ENCODE results near the gene ZNF581. TPM values are rescaled to one million over a fixed set of nuclear protein-coding genes. Genes with fewer than 3 reads are reported as not detected.

The ZNF581 gene
- total and polyA plus RNA-seq, 4 experiments from 2014 or later, result 21.2 to 28.5 (median 23.0) TPM

- POLR2A ChIA-PET (ENCODE audit: partially characterized antibody), result interaction anchor here (0.8 to 1.6 kb wide), 3 partner anchors 22 to 43 kb away, joined by 3 to 4 read pairs (median 4); partner anchors contain the start of genes U2AF2 and ZNF581
- Histone ChIP-seq H3K4me1 (ENCODE audit: insufficient read depth, low read length) (peaks cover 55% of the 10 kb centered on the region), H3K4me3 (ENCODE audit: low read length in 2 of 2) (no peak overlapping the region), H3K36me3 (ENCODE audit: insufficient read depth, low read length) (peaks cover 43% of the 10 kb centered on the region), H3K27ac (ENCODE audit: low read depth, low read length) (peak overlapping the region; percentile 4), H3K9me3 (ENCODE audit: control insufficient read depth in 1 of 2, low read length in 2 of 2) (no peaks in the 10 kb centered on the region), H3K27me3 (ENCODE audit: insufficient read depth, low read length) (no peaks in the 10 kb centered on the region)
- Mint-ChIP-seq H3K27ac (peak overlapping the region; percentile 81 to 100 (median 96)), H3K36me3 (peaks cover 29 to 60% of the 10 kb centered on the region in 2 donors), H3K9me3 (no peaks in the 10 kb centered on the region), H3K27me3 (no peaks in the 10 kb centered on the region), H3K4me1 (peaks cover 27 to 69% (median 48%) of the 10 kb centered on the region in 4 donors), H3K4me3 (peak overlapping the region; percentile 94 to 100 (median 97))
- no peak for DNase-seq
- CTCF ChIA-PET (ENCODE audit: partially characterized antibody), result no interaction called here
- intact Hi-C loops (cut with micrococcal nuclease), result no loop called here
Observed at GRCh38 chr19:55676889-55677505, 33.5 kb downstream of the ZNF581 start.

GRCh38 chr19:55677572-55678028 is 34.2 kb downstream of the ZNF581 start:
- Histone ChIP-seq H3K36me3 (ENCODE audit: insufficient read depth, low read length) (peaks cover 46% of the 10 kb centered on the region), H3K9me3 (ENCODE audit: control insufficient read depth in 1 of 2, low read length in 2 of 2) (no peaks in the 10 kb centered on the region), H3K27ac (ENCODE audit: low read depth, low read length) (no peak overlapping the region), H3K4me3 (ENCODE audit: low read length in 2 of 2) (no peak overlapping the region), H3K4me1 (ENCODE audit: insufficient read depth, low read length) (peaks cover 55% of the 10 kb centered on the region), H3K27me3 (ENCODE audit: insufficient read depth, low read length) (no peaks in the 10 kb centered on the region)
- Mint-ChIP-seq H3K27ac (peak overlapping the region; percentile 38 to 94 (median 81)), H3K27me3 (no peaks in the 10 kb centered on the region), H3K4me1 (peaks cover 29 to 69% (median 45%) of the 10 kb centered on the region in 4 donors), H3K4me3 (peak overlapping the region in 7 of 8 donors; percentile 6 to 99 (median 49)), H3K36me3 (peaks cover 25 to 59% of the 10 kb centered on the region in 2 donors), H3K9me3 (no peaks in the 10 kb centered on the region)
- CTCF ChIA-PET (ENCODE audit: partially characterized antibody), result no interaction called here
- intact Hi-C loops (cut with micrococcal nuclease), result no loop called here
- DNase-seq, result no peak
- POLR2A ChIA-PET (ENCODE audit: partially characterized antibody), result no interaction called here

- Mint-ChIP-seq H3K27ac (peak overlapping the region in 4 of 7 donors; percentile 12 to 94 (median 66)), H3K4me1 (peaks cover 29 to 65% (median 45%) of the 10 kb centered on the region in 4 donors), H3K4me3 (peak overlapping the region in 3 of 8 donors; percentile 33 to 98 (median 53)), H3K27me3 (no peaks in the 10 kb centered on the region), H3K36me3 (peaks cover 24 to 56% of the 10 kb centered on the region in 2 donors), H3K9me3 (no peaks in the 10 kb centered on the region)
- no peak for DNase-seq
- no peak overlapping the region for H3K4me3 ChIP-seq (ENCODE audit: low read length in 2 of 2)
- intact Hi-C loops (cut with micrococcal nuclease), result no loop called here
- no peaks in the 10 kb centered on the region for H3K27me3 ChIP-seq (ENCODE audit: insufficient read depth, low read length)
- H3K27ac ChIP-seq (ENCODE audit: low read depth, low read length), result no peak overlapping the region
- no peaks in the 10 kb centered on the region for H3K9me3 ChIP-seq (ENCODE audit: control insufficient read depth in 1 of 2, low read length in 2 of 2)
- peaks cover 55% of the 10 kb centered on the region for H3K4me1 ChIP-seq (ENCODE audit: insufficient read depth, low read length)
- ChIA-PET CTCF (ENCODE audit: partially characterized antibody) (no interaction called here), POLR2A (ENCODE audit: partially characterized antibody) (no interaction called here)
- peaks cover 46% of the 10 kb centered on the region for H3K36me3 ChIP-seq (ENCODE audit: insufficient read depth, low read length)
Observed at GRCh38 chr19:55678121-55678671, 34.7 kb downstream of the ZNF581 start.

- intact Hi-C loops (cut with micrococcal nuclease), result no loop called here
- peaks cover 18 to 60% of the 10 kb centered on the region in 2 donors for H3K36me3 Mint-ChIP-seq
Observed at GRCh38 chr19:55679343-55680257, 36.2 kb downstream of the ZNF581 start.

GRCh38 chr19:55680339-55681130 is 37.1 kb downstream of the ZNF581 start:
- H3K4me1 Mint-ChIP-seq, result peaks cover 26 to 67% (median 35%) of the 10 kb centered on the region in 4 donors
- H3K27ac Mint-ChIP-seq, result peak overlapping the region in 2 of 7 donors; percentile 15 to 42
- H3K4me3 Mint-ChIP-seq, result no peak overlapping the region
- H3K36me3 ChIP-seq (ENCODE audit: insufficient read depth, low read length), result peaks cover 47% of the 10 kb centered on the region
- no peak overlapping the region for H3K27ac ChIP-seq (ENCODE audit: low read depth, low read length)
- intact Hi-C loops (cut with micrococcal nuclease), result no loop called here
- H3K27me3 Mint-ChIP-seq, result no peaks in the 10 kb centered on the region
- H3K27me3 ChIP-seq (ENCODE audit: insufficient read depth, low read length), result no peaks in the 10 kb centered on the region
- no peak overlapping the region for H3K4me3 ChIP-seq (ENCODE audit: low read length in 2 of 2)
- H3K9me3 ChIP-seq (ENCODE audit: control insufficient read depth in 1 of 2, low read length in 2 of 2), result no peaks in the 10 kb centered on the region
- peaks cover 49% of the 10 kb centered on the region for H3K4me1 ChIP-seq (ENCODE audit: insufficient read depth, low read length)
- POLR2A ChIA-PET (ENCODE audit: partially characterized antibody), result no interaction called here
- H3K9me3 Mint-ChIP-seq, result no peaks in the 10 kb centered on the region
- CTCF ChIA-PET (ENCODE audit: partially characterized antibody), result no interaction called here
- DNase-seq, result peak in 1 of 5 donors; percentile 33
- H3K36me3 Mint-ChIP-seq, result peaks cover 18 to 61% of the 10 kb centered on the region in 2 donors

More at GRCh38 chr19:55679343-55680257, 36.2 kb downstream of the ZNF581 start:
- Histone ChIP-seq H3K4me3 (ENCODE audit: low read length in 2 of 2) (no peak overlapping the region), H3K36me3 (ENCODE audit: insufficient read depth, low read length) (peaks cover 42% of the 10 kb centered on the region), H3K9me3 (ENCODE audit: control insufficient read depth in 1 of 2, low read length in 2 of 2) (no peaks in the 10 kb centered on the region), H3K4me1 (ENCODE audit: insufficient read depth, low read length) (peaks cover 51% of the 10 kb centered on the region), H3K27me3 (ENCODE audit: insufficient read depth, low read length) (no peaks in the 10 kb centered on the region), H3K27ac (ENCODE audit: low read depth, low read length) (no peak overlapping the region)
- H3K4me1 Mint-ChIP-seq, result peaks cover 28 to 67% (median 38%) of the 10 kb centered on the region in 4 donors
- no peaks in the 10 kb centered on the region for H3K9me3 Mint-ChIP-seq
- H3K27ac Mint-ChIP-seq, result peak overlapping the region in 2 of 7 donors; percentile 18 to 26
- DNase-seq, result peak in 1 of 5 donors; percentile 35
- POLR2A ChIA-PET (ENCODE audit: partially characterized antibody), result no interaction called here
- H3K27me3 Mint-ChIP-seq, result no peaks in the 10 kb centered on the region
- CTCF ChIA-PET (ENCODE audit: partially characterized antibody), result no interaction called here
- H3K4me3 Mint-ChIP-seq, result no peak overlapping the region

GRCh38 chr19:55681131-55682092 is 38.0 kb downstream of the ZNF581 start:
- H3K36me3 Mint-ChIP-seq, result peaks cover 18 to 63% of the 10 kb centered on the region in 2 donors
- CTCF ChIA-PET (ENCODE audit: partially characterized antibody), result interaction anchor here (1.0 kb wide), 1 partner anchor 10 kb away, joined by 3 read pairs; no protein-coding TSS in a partner anchor

More at GRCh38 chr19:55681131-55682092, 38.0 kb downstream of the ZNF581 start:
- no peaks in the 10 kb centered on the region for H3K27me3 ChIP-seq (ENCODE audit: insufficient read depth, low read length)
- POLR2A ChIA-PET (ENCODE audit: partially characterized antibody), result no interaction called here
- no peak overlapping the region for H3K4me3 ChIP-seq (ENCODE audit: low read length in 2 of 2)
- H3K27ac ChIP-seq (ENCODE audit: low read depth, low read length), result no peak overlapping the region
- intact Hi-C loops (cut with micrococcal nuclease), result no loop called here
- peaks cover 55% of the 10 kb centered on the region for H3K36me3 ChIP-seq (ENCODE audit: insufficient read depth, low read length)
- H3K4me1 Mint-ChIP-seq, result peaks cover 20 to 64% (median 27%) of the 10 kb centered on the region in 4 donors
- H3K27me3 Mint-ChIP-seq, result no peaks in the 10 kb centered on the region
- no peak overlapping the region for H3K27ac Mint-ChIP-seq
- no peak overlapping the region for H3K4me3 Mint-ChIP-seq
- no peaks in the 10 kb centered on the region for H3K9me3 ChIP-seq (ENCODE audit: control insufficient read depth in 1 of 2, low read length in 2 of 2)
- no peak for DNase-seq
- peaks cover 41% of the 10 kb centered on the region for H3K4me1 ChIP-seq (ENCODE audit: insufficient read depth, low read length)
- H3K9me3 Mint-ChIP-seq, result no peaks in the 10 kb centered on the region

Data from CD4-positive, alpha-beta memory T cell (primary cell).